Kidney (tissue), 14 donors: ENCODE measurements around the gene RERE. TPM values are rescaled to one million over a fixed set of nuclear protein-coding genes. Genes with fewer than 3 reads are reported as not detected.

Experiments
- DNase-seq, 5 donors: peaks; one replicate each; pipeline ENCODE4 v3.0.0-alpha.2; 2013 to 2020
- FAIRE-seq: peaks from 2 replicates; lab custom pipeline; 2012; peaks lifted over from hg19 to GRCh38; lab: Jason Lieb, UNC
- H3K27ac ChIP-seq, 2 donors: one replicate each; pipeline ENCODE4 v1.7.0; 2013; ENCODE audit warnings: low read depth in 2 of 2, low read length in 2 of 2, inconsistent platforms in 1 of 2
- H3K27me3 ChIP-seq: one replicate; pipeline ENCODE4 v1.7.1; 2013; ENCODE audit warnings: low read length, inconsistent platforms; ENCODE audit not compliant: control insufficient read depth, insufficient read depth
- H3K36me3 ChIP-seq, 3 donors: one replicate each; pipeline versions ENCODE4 v1.7.0 to v1.7.1; 2013; ENCODE audit warnings: low read length in 3 of 3, control low read depth in 1 of 3, inconsistent platforms in 1 of 3; ENCODE audit not compliant: insufficient read depth in 3 of 3, control insufficient read depth in 2 of 3
- H3K4me1 ChIP-seq, 3 donors: one replicate each; pipeline versions ENCODE4 v1.7.0 to v1.7.1; 2013; ENCODE audit warnings: low read length in 3 of 3, inconsistent platforms in 1 of 3, low read depth in 1 of 3; ENCODE audit not compliant: control insufficient read depth in 2 of 3, insufficient read depth in 2 of 3
- H3K4me3 ChIP-seq, 3 donors: one replicate each; pipeline versions ENCODE4 v1.7.0 to v1.8.1; 2013; ENCODE audit warnings: low read length in 3 of 3, control low read depth in 1 of 3, inconsistent platforms in 1 of 3
- H3K9ac ChIP-seq, 3 donors: one replicate each; pipeline versions ENCODE4 v1.7.0 to v1.7.1; 2013; ENCODE audit warnings: low read length in 3 of 3, control low read depth in 1 of 3, inconsistent platforms in 1 of 3
- H3K9me3 ChIP-seq, 3 donors: one replicate each; pipeline versions ENCODE4 v1.7.0 to v1.7.1; 2013; ENCODE audit warnings: low read length in 3 of 3, control low read depth in 1 of 3, inconsistent platforms in 1 of 3; ENCODE audit not compliant: control insufficient read depth in 2 of 3, insufficient read depth in 1 of 3
- CTCF ChIP-seq: IDR thresholded peaks from 3 replicates; pipeline ENCODE4 v1.5.1; 2012; ENCODE audit warnings: mild to moderate bottlenecking, moderate library complexity, borderline replicate concordance; ENCODE audit not compliant: insufficient read depth; ENCODE audit errors: extremely low read depth
- intact Hi-C: fragments of 100-400 bp; cut with DNase I; formaldehyde crosslinking; loops from one replicate; pipeline ENCODE4 v1.11.1; 2022
- polyA plus RNA-seq: library from polyadenylated mRNA; stranded (reverse); fragments of 350-450 nt; fragmentation: Illumina TruSeq; extraction: RNeasy Lipid Tissue Mini Kit (QIAGEN cat#74804); gene quantifications from one replicate; pipeline ENCODE4 v1.2.3, GENCODE V29; 2014; ENCODE audit warnings: low read depth, low replicate concordance; ENCODE audit not compliant: insufficient read depth
- total RNA-seq: library from RNA; stranded (reverse); fragmentation: NEBNext Ultra II Directional; extraction: Animal tissue kit (Norgen Biotek cat#: 25700); gene quantifications from one replicate; pipeline ENCODE4 v1.2.1, GENCODE V29; 2021
- donor health status: control.
- donor health status: control.
- donor health status: control.
- donor health status: control.
- donor health status: control.
- donor health status: DM: yes; HTN: yes; CAD: no.
- donor health status: Normal renal cell carcinoma (clear cell type).

RERE gene
- total and polyA plus RNA-seq, 2 donors from 2014 or later = 37.2 to 176 TPM

- no peaks in the 10 kb centered on the region for H3K27me3 ChIP-seq
- intact Hi-C loops = no loop called here
- no peak overlapping the region for H3K27ac ChIP-seq
- H3K9ac ChIP-seq = no peak overlapping the region
- H3K36me3 ChIP-seq = no peaks in the 10 kb centered on the region
- FAIRE-seq (no peak), DNase-seq (no peak)
- no peaks in the 10 kb centered on the region for H3K4me1 ChIP-seq
- TF ChIP-seq CTCF = no peak
- H3K9me3 ChIP-seq = no peaks in the 10 kb centered on the region
- no peak overlapping the region for H3K4me3 ChIP-seq
These were observed 488.0 kb downstream of the RERE start for GRCh38 chr1:8329439-8329838.

- TF ChIP-seq CTCF = no peak
- no peak for FAIRE-seq
- Histone ChIP-seq H3K9me3 (no peaks in the 10 kb centered on the region), H3K9ac (no peak overlapping the region), H3K36me3 (no peaks in the 10 kb centered on the region), H3K27me3 (no peaks in the 10 kb centered on the region), H3K27ac (no peak overlapping the region), H3K4me3 (no peak overlapping the region), H3K4me1 (peaks cover 0 to 4% (median 0%) of the 10 kb centered on the region in 3 donors)
- no peak for DNase-seq
- intact Hi-C loops = no loop called here
These were observed 489.2 kb downstream of the RERE start for GRCh38 chr1:8328271-8328670.

- FAIRE-seq (no peak), DNase-seq (peak in 1 of 5 donors; percentile 10)
- no peak for TF ChIP-seq CTCF
- no peaks in the 10 kb centered on the region for H3K27me3 ChIP-seq
- no peaks in the 10 kb centered on the region for H3K36me3 ChIP-seq
- no peak overlapping the region for H3K27ac ChIP-seq
- intact Hi-C loops = no loop called here
- H3K9me3 ChIP-seq = no peaks in the 10 kb centered on the region
- no peak overlapping the region for H3K9ac ChIP-seq
- H3K4me1 ChIP-seq = peaks cover 0 to 4% (median 0%) of the 10 kb centered on the region in 3 donors
- no peak overlapping the region for H3K4me3 ChIP-seq
These were observed 491.2 kb downstream of the RERE start for GRCh38 chr1:8326265-8326664.

- DNase-seq = no peak
- no peaks in the 10 kb centered on the region for H3K27me3 ChIP-seq
- H3K4me1 ChIP-seq = peaks cover 0 to 4% (median 0%) of the 10 kb centered on the region in 3 donors
- H3K9ac ChIP-seq = no peak overlapping the region
- H3K4me3 ChIP-seq = no peak overlapping the region
- no peak overlapping the region for H3K27ac ChIP-seq
- H3K9me3 ChIP-seq = no peaks in the 10 kb centered on the region
- no peak for TF ChIP-seq CTCF
- intact Hi-C loops = no loop called here
- no peak for FAIRE-seq
- H3K36me3 ChIP-seq = no peaks in the 10 kb centered on the region
These were observed 491.7 kb downstream of the RERE start for GRCh38 chr1:8325771-8326170.
